GM23338 (cell line): ENCODE results near the gene PSD4. TPM values are rescaled to one million over a fixed set of nuclear protein-coding genes. Genes with fewer than 3 reads are reported as not detected.

Experiments
- ATAC-seq: fragments of 200-7000 bp; cut with Tn5 transposase; 3 replicates; pipeline ENCODE4 v1.9.1; 2020
- DNase-seq: peaks from one replicate; pipeline ENCODE4 v3.0.0-alpha.2; 2015; ENCODE audit warnings: low spot score
- H2AFZ ChIP-seq: fragments of 200-600 bp; sonication (generic); 2 replicates; pipeline ENCODE4 v1.8.0; 2016; ENCODE audit warnings: antibody characterized with exemption, mild to moderate bottlenecking, moderate library complexity
- H3F3A ChIP-seq: fragments of 200-600 bp; sonication (generic); replicated peaks from 2 replicates; pipeline ENCODE4 v1.8.0; 2017; ENCODE audit warnings: antibody characterized with exemption, mixed run types, low read depth
- H3K27ac ChIP-seq: fragments of 200-600 bp; sonication (generic); 2 replicates; pipeline ENCODE4 v1.6.1; 2016; ENCODE audit warnings: low read depth
- H3K27me3 ChIP-seq: fragments of 200-600 bp; sonication (generic); 2 replicates; pipeline ENCODE4 v1.8.0; 2016; ENCODE audit warnings: mild to moderate bottlenecking, mixed run types, moderate library complexity; ENCODE audit not compliant: insufficient read depth
- H3K36me3 ChIP-seq: fragments of 200-600 bp; sonication (generic); 2 replicates; pipeline ENCODE4 v1.8.0; 2016; ENCODE audit warnings: mild to moderate bottlenecking; ENCODE audit not compliant: insufficient read depth
- H3K4me1 ChIP-seq: fragments of 200-600 bp; sonication (generic); 2 replicates; pipeline ENCODE4 v1.8.0; 2016; ENCODE audit warnings: mild to moderate bottlenecking, moderate library complexity; ENCODE audit not compliant: insufficient read depth
- H3K4me2 ChIP-seq: fragments of 200-600 bp; sonication (generic); 2 replicates; pipeline ENCODE4 v1.7.1; 2017; ENCODE audit warnings: mixed run types
- H3K4me3 ChIP-seq: fragments of 200-600 bp; sonication (generic); 2 replicates; pipeline ENCODE4 v1.6.1; 2016; ENCODE audit warnings: mixed run types
- H3K79me2 ChIP-seq: fragments of 200-600 bp; sonication (generic); replicated peaks from 2 replicates; pipeline ENCODE4 v1.8.0; 2017; ENCODE audit warnings: mild to moderate bottlenecking; ENCODE audit not compliant: insufficient read depth
- H3K9me2 ChIP-seq: fragments of 200-600 bp; sonication (generic); 2 replicates; pipeline ENCODE4 v1.8.0; 2017; ENCODE audit not compliant: insufficient read depth
- H4K20me1 ChIP-seq: fragments of 200-600 bp; sonication (generic); replicated peaks from 2 replicates; pipeline ENCODE4 v1.8.0; 2017; ENCODE audit warnings: mild to moderate bottlenecking; ENCODE audit not compliant: insufficient read depth
- H3K27ac Mint-ChIP-seq: 2 replicates; pipeline ENCODE4 v1.8.0; 2020; ENCODE audit warnings: inconsistent platforms, mild to moderate bottlenecking, moderate library complexity, mixed read lengths
- H3K27me3 Mint-ChIP-seq: 3 replicates; pipeline ENCODE4 v1.8.0; 2022; ENCODE audit warnings: low read depth, mild to moderate bottlenecking, moderate library complexity, mixed read lengths, inconsistent platforms; ENCODE audit not compliant: insufficient read depth, poor library complexity
- H3K36me3 Mint-ChIP-seq: 3 replicates; pipeline ENCODE4 v1.8.0; 2021; ENCODE audit warnings: low read depth, mild to moderate bottlenecking, inconsistent platforms, moderate library complexity, mixed read lengths
- H3K4me1 Mint-ChIP-seq: 3 replicates; pipeline ENCODE4 v1.8.0; 2020; ENCODE audit warnings: mild to moderate bottlenecking, inconsistent platforms, mixed read lengths
- H3K4me3 Mint-ChIP-seq: 3 replicates; pipeline ENCODE4 v1.8.0; 2021; ENCODE audit warnings: moderate library complexity, mild to moderate bottlenecking, inconsistent platforms, mixed read lengths
- H3K9me3 Mint-ChIP-seq: 3 replicates; pipeline ENCODE4 v1.8.0; 2020; ENCODE audit warnings: moderate library complexity, mild to moderate bottlenecking, inconsistent platforms, mixed read lengths
- CREB1 ChIP-seq: fragments of 250-450 bp; sonication (Bioruptor Pico); IDR thresholded peaks from 2 replicates; pipeline ENCODE4 v1.5.0; 2020; ENCODE audit warnings: low read depth, mild to moderate bottlenecking, moderate library complexity
- ETS1 ChIP-seq: IDR thresholded peaks from 2 replicates; pipeline ENCODE4 v1.6.1; 2016; ENCODE audit warnings: antibody characterized with exemption
- EZH2phosphoT487 ChIP-seq: fragments of 200-600 bp; sonication (generic); IDR thresholded peaks from one replicate; pipeline ENCODE4 v1.8.1; 2018; ENCODE audit warnings: antibody characterized with exemption; ENCODE audit not compliant: unreplicated experiment
- POLR2AphosphoS5 ChIP-seq: IDR thresholded peaks from 2 replicates; pipeline ENCODE4 v1.6.1; 2016; ENCODE audit warnings: antibody characterized with exemption, low read depth
- STAT1 ChIP-seq: IDR thresholded peaks from one replicate; pipeline ENCODE4 v1.6.1; 2016; ENCODE audit warnings: antibody characterized with exemption; ENCODE audit not compliant: unreplicated experiment
- ZNF331 ChIP-seq: fragments of 250-450 bp; sonication (Bioruptor Pico); IDR thresholded peaks from 2 replicates; pipeline ENCODE4 v1.5.0; 2020; ENCODE audit warnings: low read depth, mild to moderate bottlenecking, moderate library complexity
- ZNF462 ChIP-seq: fragments of 250-450 bp; sonication (Bioruptor Pico); IDR thresholded peaks from 2 replicates; pipeline ENCODE4 v1.5.0; 2020; ENCODE audit warnings: mild to moderate bottlenecking, moderate library complexity
- polyA plus RNA-seq: library from polyadenylated mRNA; unstranded; fragments of >200 nt; fragmentation: Nextera tagmentation; extraction: Ambion mirVana; gene quantifications from 2 replicates; pipeline ENCODE4 v1.2.1, GENCODE V29; 2016
- total RNA-seq: library from RNA; depleted of rRNA; stranded (reverse); fragments of >200 nt; shearing (Covaris generic); gene quantifications from 2 replicates; pipeline ENCODE4 v1.2.3, GENCODE V29; 2014

PSD4 gene
- total and polyA plus RNA-seq, 2 experiments from 2014 or later: 0.06 to 0.66 TPM

GRCh38 chr2:113245276-113245711, 71.5 kb downstream of the PSD4 start (continued):
- TF ChIP-seq ZNF462 (CRISPR knock-in tag): no peak
- TF ChIP-seq STAT1: no peak
- no peak for TF ChIP-seq ETS1
- no peak for TF ChIP-seq ZNF331
- no peak for TF ChIP-seq POLR2AphosphoS5

- Mint-ChIP-seq H3K27ac (no peak overlapping the region), H3K9me3 (no peaks in the 10 kb centered on the region), H3K27me3 (peaks cover 1% of the 10 kb centered on the region), H3K4me3 (no peak overlapping the region), H3K36me3 (no peaks in the 10 kb centered on the region), H3K4me1 (peaks cover 4% of the 10 kb centered on the region)
- H3K4me2 ChIP-seq: no peak overlapping the region
- DNase-seq (no peak), ATAC-seq (no peak)
- H3K4me3 ChIP-seq: no peak overlapping the region
- no peaks in the 10 kb centered on the region for H3K9me2 ChIP-seq
- TF ChIP-seq EZH2phosphoT487: no peak
- no peak for TF ChIP-seq CREB1 (CRISPR knock-in tag)
- H3K36me3 ChIP-seq: no peaks in the 10 kb centered on the region
- no peaks in the 10 kb centered on the region for H3K79me2 ChIP-seq
- H3K27me3 ChIP-seq: no peaks in the 10 kb centered on the region
- no peaks in the 10 kb centered on the region for H4K20me1 ChIP-seq
- no peaks in the 10 kb centered on the region for H3K4me1 ChIP-seq
- H3K27ac ChIP-seq: no peak overlapping the region
- H2AFZ ChIP-seq: no peak overlapping the region
- no peaks in the 10 kb centered on the region for H3F3A ChIP-seq
Observed at GRCh38 chr2:113246606-113247005, 72.8 kb downstream of the PSD4 start.
